Activated CD8-positive, alpha-beta memory T cell treated with anti-CD3 and anti-CD28 coated beads, Interleukin-2, amount 50 U/mL, for 24 hours (primary cell): ENCODE data around the gene ARMCX1.
"Not testable (repeated sequence)": the region's sequence is repeated elsewhere in the genome, so short reads cannot be mapped to it uniquely, and the experiment has no call there.

Experiments used
- DNase-seq: peaks from one replicate; pipeline ENCODE4 v3.0.0-alpha.2; 2020; ENCODE audit errors: extremely low read depth

The ARMCX1 gene

DNA sequence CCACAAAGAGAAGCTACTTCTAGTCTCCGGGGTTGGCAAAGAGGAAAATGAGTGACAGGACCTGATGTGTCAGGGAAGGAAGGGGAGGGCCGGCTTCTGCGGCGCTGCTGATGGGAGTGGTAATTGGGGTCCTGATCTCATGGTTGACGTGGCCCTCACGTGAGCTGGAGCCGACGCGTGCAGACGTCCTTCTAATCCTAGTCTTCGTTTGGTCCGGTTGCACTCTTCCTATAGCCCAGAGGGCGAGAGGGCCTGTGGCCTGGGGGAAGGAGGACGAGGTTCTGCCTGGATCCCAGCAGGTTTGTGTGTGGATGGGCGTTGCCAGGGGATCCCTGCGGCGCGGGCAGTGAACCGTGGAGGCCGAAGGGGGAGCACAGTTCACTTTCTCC is at the start of gene ARMCX1:
ARMCX1 (plus strand) TSS at position 186 of the 389 bp plus-strand sequence. CDS start 2,384 bp downstream, outside the sequence.
- DNase-seq = no peak

DNA sequence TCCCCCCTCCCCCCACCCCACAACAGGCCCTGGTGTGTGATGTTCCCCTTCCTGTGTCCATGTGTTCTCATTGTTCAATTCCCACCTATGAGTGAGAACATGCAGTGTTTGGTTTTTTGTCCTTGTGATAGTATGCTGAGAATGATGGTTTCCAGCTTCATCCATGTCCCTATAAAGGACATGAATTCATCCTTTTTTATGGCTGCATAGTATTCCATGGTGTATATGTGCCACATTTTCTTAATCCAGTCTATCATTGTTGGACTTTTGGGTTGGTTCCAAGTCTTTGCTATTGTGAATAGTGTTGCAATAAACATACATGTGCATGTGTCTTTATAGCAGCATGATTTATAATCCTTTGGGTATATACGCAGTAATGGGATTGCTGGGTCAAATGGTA is 47.4 kb upstream of the ARMCX1 start:
- not testable (repeated sequence) for DNase-seq

- no peak for DNase-seq
Observed at GRCh38 chrX:101507372-101507771, 43.0 kb upstream of the ARMCX1 start.

- no peak for DNase-seq
Observed at GRCh38 chrX:101507986-101508385, 42.4 kb upstream of the ARMCX1 start.

- DNase-seq = no peak
Observed at GRCh38 chrX:101530944-101531343, 19.4 kb upstream of the ARMCX1 start.

GRCh38 chrX:101539116-101539515 is 11.2 kb upstream of the ARMCX1 start:
- DNase-seq = no peak

GRCh38 chrX:101550751-101551379 is 518 bp downstream of the ARMCX1 start:
- no peak for DNase-seq

- no peak for DNase-seq
Observed at GRCh38 chrX:101551380-101551767, 1.0 kb downstream of the ARMCX1 start.

- DNase-seq = no peak
Observed at GRCh38 chrX:101552714-101553113, 2.4 kb downstream of the ARMCX1 start.

GRCh38 chrX:101564651-101565050 is 14.3 kb downstream of the ARMCX1 start:
- DNase-seq = no peak

DNA sequence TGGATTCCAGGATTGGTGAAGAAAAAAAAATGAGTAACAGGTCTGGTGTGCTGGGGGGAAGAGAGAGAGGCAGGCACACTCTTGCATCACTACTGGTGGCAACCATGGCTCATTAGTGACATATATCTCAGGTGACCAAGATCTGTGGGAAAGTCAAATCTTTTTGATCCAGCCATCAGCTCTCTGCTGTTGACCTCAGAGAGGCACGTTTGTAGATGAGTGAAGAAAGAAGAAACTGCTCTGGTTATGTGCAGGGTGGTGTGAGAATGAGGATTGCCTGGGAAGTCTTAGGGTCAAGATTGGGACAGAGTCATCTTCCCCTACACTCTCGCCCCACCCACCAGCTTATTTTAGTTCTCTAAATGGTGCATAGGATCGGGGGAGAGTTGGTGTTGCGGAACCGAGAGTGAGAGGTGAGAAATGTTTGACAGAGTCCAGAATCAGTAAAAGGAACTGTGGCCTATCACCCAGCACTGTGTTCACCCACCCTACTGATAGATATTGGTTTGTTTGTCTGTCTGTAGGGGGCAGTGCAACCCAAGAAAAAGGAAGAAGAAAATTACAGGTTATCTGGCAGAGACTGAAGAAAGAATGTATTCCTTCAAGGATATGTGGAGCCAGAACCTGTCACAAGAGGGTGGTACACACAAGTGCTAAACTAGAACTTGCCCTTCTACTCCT is 45.5 kb downstream of the ARMCX1 start:
- DNase-seq = no peak

DNA sequence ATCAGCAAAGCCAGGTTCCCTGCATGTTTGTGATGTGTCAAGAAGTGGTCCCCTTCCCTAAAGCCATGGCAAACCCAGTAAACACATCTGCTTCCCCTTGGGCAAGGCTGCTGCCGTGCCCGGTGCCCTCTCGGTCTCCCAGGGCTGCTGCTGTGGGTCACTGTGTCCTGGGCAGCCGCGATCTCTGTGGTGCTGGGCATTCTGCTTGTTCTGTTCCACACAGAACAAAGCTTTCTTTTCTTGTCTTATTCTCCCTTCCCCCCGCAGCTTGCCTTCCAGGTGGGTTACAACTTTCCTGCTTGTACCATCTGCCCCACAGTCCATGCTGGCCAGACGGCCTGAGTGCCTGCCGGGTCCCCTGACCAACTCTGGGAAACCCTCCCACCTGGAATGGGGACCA is 49.2 kb downstream of the ARMCX1 start:
- not testable (repeated sequence) for DNase-seq

DNA sequence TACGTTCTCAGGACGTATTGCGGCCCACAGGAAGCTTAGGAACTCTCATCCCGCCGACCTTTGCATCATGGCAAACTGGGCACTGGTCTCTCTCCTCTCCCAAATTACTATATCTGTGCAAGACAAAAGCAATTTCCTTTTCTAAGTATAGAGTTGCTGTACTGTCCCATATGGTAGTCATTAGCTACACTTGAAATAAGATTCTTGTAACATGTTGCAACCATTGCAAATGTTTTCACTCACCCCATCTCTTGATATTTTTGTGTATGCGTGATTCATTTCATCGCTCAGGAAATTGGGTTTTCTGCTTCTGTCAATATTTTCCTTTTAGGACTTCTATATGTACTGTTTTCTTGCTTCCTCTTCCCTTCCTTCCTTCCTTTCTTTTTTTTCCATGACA is 51.7 kb downstream of the ARMCX1 start:
- no peak for DNase-seq
